ENCODE data around the gene OR13C2.

OR13C2 gene

GRCh38 chr9:104577263-104577662, 28.2 kb downstream of the OR13C2 start:
- H3K4me1 ChIP-seq (ENCODE audit: insufficient read depth, low read length, severe bottlenecking): no peaks in the 10 kb centered on the region
- no peak overlapping the region for H3K4me3 ChIP-seq (ENCODE audit: low read depth, low read length, poor library complexity, severe bottlenecking)
- no peaks in the 10 kb centered on the region for H4K20me1 ChIP-seq (ENCODE audit: insufficient read depth, low read length)
- H3K9ac ChIP-seq (ENCODE audit: low read length): no peak overlapping the region
- TF ChIP-seq EZH2 (IDR thresholded peaks at IDR 0.05; ENCODE audit: borderline replicate concordance, low read length) (no peak), CTCF (IDR thresholded peaks at IDR 0.05; ENCODE audit: low read length) (no peak)
- no peak overlapping the region for H2AFZ ChIP-seq (ENCODE audit: low read length)
- no peak overlapping the region for H3K27ac ChIP-seq (ENCODE audit: low read depth, low read length, poor library complexity, severe bottlenecking)
- no peaks in the 10 kb centered on the region for H3K9me2 ChIP-seq (ENCODE audit: low read depth, low read length)
- H3K9me3 ChIP-seq (ENCODE audit: low read length): no peaks in the 10 kb centered on the region
- no peaks in the 10 kb centered on the region for H3K79me2 ChIP-seq (ENCODE audit: insufficient read depth, low read length)
- no peaks in the 10 kb centered on the region for H3K36me3 ChIP-seq (ENCODE audit: insufficient read depth, low read length)
- H3K27me3 ChIP-seq (ENCODE audit: insufficient read depth, low read length): no peaks in the 10 kb centered on the region
- H3K4me2 ChIP-seq (ENCODE audit: low read length): no peak overlapping the region
- no peaks in the 10 kb centered on the region for H3F3A ChIP-seq (ENCODE audit: insufficient read depth, low read length)

- Histone ChIP-seq H3K27ac (ENCODE audit: low read depth, low read length, poor library complexity, severe bottlenecking) (no peak overlapping the region), H3K36me3 (ENCODE audit: insufficient read depth, low read length) (no peaks in the 10 kb centered on the region), H3K4me1 (ENCODE audit: insufficient read depth, low read length, severe bottlenecking) (no peaks in the 10 kb centered on the region), H3K9me3 (ENCODE audit: low read length) (no peaks in the 10 kb centered on the region), H3K9ac (ENCODE audit: low read length) (no peak overlapping the region), H4K20me1 (ENCODE audit: insufficient read depth, low read length) (no peaks in the 10 kb centered on the region), H3F3A (ENCODE audit: insufficient read depth, low read length) (no peaks in the 10 kb centered on the region), H3K79me2 (ENCODE audit: insufficient read depth, low read length) (no peaks in the 10 kb centered on the region), H3K9me2 (ENCODE audit: low read depth, low read length) (no peaks in the 10 kb centered on the region), H3K4me2 (ENCODE audit: low read length) (no peak overlapping the region), H2AFZ (ENCODE audit: low read length) (no peak overlapping the region), H3K27me3 (ENCODE audit: insufficient read depth, low read length) (no peaks in the 10 kb centered on the region), H3K4me3 (ENCODE audit: low read depth, low read length, poor library complexity, severe bottlenecking) (no peak overlapping the region)
- TF ChIP-seq CTCF (IDR thresholded peaks at IDR 0.05; ENCODE audit: low read length) (no peak), EZH2 (IDR thresholded peaks at IDR 0.05; ENCODE audit: borderline replicate concordance, low read length) (no peak)
Observed at GRCh38 chr9:104575456-104575855, 30.0 kb downstream of the OR13C2 start.

GRCh38 chr9:104572612-104573011, 32.8 kb downstream of the OR13C2 start:
- no peaks in the 10 kb centered on the region for H3K4me1 ChIP-seq (ENCODE audit: insufficient read depth, low read length, severe bottlenecking)
- no peak overlapping the region for H3K4me3 ChIP-seq (ENCODE audit: low read depth, low read length, poor library complexity, severe bottlenecking)
- H3K27me3 ChIP-seq (ENCODE audit: insufficient read depth, low read length): no peaks in the 10 kb centered on the region
- no peaks in the 10 kb centered on the region for H3K9me3 ChIP-seq (ENCODE audit: low read length)
- no peaks in the 10 kb centered on the region for H3K9me2 ChIP-seq (ENCODE audit: low read depth, low read length)
- H3K9ac ChIP-seq (ENCODE audit: low read length): no peak overlapping the region
- H3K27ac ChIP-seq (ENCODE audit: low read depth, low read length, poor library complexity, severe bottlenecking): no peak overlapping the region
- no peaks in the 10 kb centered on the region for H3F3A ChIP-seq (ENCODE audit: insufficient read depth, low read length)
- no peak overlapping the region for H3K4me2 ChIP-seq (ENCODE audit: low read length)
- H2AFZ ChIP-seq (ENCODE audit: low read length): no peak overlapping the region
- TF ChIP-seq CTCF (IDR thresholded peaks at IDR 0.05; ENCODE audit: low read length) (no peak), EZH2 (IDR thresholded peaks at IDR 0.05; ENCODE audit: borderline replicate concordance, low read length) (no peak)
- no peaks in the 10 kb centered on the region for H3K36me3 ChIP-seq (ENCODE audit: insufficient read depth, low read length)
- H4K20me1 ChIP-seq (ENCODE audit: insufficient read depth, low read length): no peaks in the 10 kb centered on the region
- no peaks in the 10 kb centered on the region for H3K79me2 ChIP-seq (ENCODE audit: insufficient read depth, low read length)

All from OCI-LY1 (cell line).